GM18907 (cell line): ENCODE data around the gene PKNOX2.

Source experiments
- ATAC-seq: cut with Tn5 transposase; IDR thresholded peaks from one replicate; pipeline ENCODE4 v1.9.1; 2021; ENCODE audit warnings: mild to moderate bottlenecking, moderate library complexity; ENCODE audit not compliant: unreplicated experiment

Gene PKNOX2

DNA sequence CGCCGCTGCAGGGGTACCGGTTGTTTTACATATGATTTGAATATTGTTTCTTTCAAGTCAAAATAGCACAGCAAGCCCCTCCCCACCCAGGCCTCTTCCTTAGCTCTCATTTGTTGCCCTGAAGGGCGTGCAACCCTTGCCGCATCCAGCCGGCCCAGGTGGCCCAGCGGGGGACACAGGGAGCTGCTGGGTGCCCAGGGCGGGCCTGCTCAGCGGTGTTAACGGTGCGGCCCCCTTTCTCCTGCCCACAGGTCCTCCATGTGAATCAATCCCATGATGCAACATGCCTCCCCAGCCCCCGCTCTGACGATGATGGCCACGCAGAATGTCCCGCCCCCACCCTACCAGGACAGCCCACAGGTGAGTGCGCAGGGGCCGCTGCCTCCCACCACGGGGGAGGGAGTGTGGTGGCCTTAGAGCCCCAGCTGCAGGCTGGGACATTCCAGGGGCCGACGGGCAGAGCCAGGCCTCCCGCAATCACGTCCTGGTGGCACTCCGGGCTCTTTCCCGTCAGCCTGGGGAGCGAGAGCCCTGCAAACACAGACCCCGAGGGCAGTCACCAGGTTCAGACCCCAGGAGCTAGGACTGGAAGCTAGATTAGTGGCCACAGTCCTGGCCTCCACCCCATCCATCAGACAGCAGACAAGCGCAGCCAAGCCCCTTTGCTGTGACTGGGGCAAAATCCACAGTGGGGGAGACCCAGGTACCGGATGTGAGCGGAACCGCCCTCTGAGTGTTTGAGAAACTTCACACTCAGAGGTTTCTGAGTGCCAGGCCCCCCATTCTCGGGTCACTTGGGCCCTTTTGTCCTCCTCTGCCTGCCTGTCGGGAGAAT, 186.7 kb downstream of the PKNOX2 start:
- no peak for ATAC-seq

DNA sequence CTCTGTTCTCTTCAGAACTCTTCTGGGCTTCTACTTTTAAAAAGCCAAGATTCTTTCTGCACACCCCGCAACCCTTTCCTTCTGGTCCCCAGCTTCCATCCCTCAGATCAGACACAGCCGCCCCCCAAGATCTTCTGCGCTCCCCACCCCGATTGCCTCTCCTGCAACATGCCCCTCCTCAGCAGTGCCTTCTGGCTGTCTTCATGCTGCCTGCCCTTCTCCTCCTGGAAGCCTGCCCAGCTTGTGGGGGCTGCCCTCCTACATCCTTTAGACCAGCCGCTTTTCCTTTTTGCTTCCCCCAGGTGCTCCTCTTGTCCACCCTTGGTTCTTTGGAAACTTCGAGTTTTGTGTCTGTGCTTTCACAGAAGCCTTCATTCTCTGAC, 187.3 kb downstream of the PKNOX2 start:
- ATAC-seq, result no peak

DNA sequence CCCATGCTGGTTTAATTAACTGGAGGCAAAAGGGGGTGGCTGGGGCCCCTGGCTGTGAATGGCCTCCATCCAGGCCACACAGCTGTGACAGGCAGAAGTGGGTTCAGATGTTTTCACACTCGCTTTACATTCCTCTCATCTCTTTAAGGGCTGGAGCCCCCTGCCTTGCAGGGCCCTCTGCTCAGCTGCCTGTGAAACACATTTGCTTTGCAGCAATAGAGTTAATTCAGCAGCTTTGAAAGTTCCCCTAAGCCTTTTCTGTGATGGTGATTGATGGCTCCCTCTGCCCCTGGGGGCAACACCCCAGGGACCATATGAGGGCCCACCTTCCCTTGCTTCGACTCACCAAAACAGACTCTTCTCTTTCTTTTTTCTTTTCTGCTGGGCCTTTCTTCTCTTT, 192.2 kb downstream of the PKNOX2 start:
- no peak for ATAC-seq

DNA sequence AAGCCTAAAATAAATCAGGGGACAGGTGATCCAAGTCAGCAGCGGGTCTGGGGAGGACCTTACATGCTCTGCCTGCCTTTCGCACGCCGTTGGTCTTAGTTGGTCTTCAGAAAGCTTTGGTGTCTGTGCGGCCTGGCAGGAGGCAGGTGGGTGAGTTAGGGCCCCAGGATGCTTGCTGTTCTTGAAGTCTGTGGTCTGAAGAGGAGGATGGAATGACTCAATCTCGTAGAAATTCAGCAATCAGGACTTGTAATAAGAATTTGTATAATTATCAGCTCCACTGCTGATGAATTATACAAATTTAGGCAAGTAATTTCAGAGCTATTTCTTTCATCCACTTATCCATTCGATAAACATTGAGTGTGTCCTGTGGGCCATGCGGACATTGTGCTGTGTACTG, 193.0 kb downstream of the PKNOX2 start:
- ATAC-seq, result no peak

DNA sequence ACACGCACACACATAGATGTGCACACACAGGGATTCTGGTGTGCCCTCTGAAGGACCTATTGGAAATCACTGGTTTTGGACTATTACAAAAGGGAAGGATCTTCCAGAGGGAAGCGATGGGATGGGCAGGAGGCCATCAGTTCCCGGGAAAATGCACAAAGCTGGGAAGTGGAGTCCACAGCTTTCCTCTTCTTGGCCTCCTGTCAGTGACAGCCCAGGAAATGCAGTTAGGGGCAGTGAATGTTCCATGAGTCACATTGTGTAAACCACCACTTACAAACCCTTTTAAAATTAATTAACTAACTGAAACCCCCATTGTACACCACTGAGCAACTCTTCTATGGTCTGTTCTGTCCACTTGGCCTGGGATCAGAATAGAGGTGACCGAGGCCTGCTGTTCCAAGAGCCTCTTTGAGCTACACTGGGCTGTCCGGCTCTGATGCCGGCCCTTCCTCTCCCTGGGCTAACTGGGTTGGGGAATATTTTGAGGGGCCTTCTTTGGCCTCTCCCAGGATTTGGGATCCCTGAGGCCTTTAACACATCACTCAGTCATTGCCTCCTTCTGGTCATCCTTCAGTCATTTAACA, 193.8 kb downstream of the PKNOX2 start:
- no peak for ATAC-seq

DNA sequence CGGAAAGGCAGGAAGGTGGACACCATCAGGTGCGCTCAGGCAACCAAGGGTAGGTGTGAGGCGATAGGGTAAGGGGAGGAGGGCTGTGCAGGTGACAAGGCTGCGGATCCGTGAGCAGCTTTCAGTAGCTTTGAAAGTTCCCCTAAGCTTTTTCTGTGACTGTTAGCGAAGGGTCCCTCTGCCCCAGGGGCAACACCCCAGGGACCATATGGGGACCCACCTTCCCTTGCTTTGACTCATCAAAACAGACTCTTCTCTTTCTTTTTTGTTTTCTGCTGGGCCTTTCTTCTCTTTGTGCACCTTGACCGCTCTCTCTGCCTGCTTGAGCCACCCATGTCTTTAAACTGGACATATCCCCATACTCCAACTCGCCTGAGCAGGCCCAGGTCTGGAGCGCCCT, 194.6 kb downstream of the PKNOX2 start:
- ATAC-seq, result no peak

DNA sequence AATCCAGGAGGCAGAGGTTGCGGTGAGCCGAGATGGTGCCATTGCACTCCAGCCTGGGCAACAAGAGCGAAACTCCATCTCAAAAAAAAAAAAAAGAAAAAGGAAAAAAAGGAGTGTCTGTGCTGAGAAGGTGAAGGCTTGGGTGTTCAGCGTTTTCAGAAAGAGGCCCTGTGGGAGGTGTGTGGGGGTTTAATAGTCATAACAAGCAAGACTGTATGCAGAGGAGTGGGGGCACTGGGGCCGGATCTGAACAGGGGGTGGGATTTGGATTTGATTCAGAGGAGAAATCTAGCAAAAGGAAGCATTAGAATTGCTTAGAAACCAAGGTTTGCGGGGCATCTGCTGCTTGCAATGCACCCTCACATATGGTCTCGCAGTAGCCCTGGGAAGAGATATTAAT, 195.5 kb downstream of the PKNOX2 start:
- ATAC-seq, result no peak

DNA sequence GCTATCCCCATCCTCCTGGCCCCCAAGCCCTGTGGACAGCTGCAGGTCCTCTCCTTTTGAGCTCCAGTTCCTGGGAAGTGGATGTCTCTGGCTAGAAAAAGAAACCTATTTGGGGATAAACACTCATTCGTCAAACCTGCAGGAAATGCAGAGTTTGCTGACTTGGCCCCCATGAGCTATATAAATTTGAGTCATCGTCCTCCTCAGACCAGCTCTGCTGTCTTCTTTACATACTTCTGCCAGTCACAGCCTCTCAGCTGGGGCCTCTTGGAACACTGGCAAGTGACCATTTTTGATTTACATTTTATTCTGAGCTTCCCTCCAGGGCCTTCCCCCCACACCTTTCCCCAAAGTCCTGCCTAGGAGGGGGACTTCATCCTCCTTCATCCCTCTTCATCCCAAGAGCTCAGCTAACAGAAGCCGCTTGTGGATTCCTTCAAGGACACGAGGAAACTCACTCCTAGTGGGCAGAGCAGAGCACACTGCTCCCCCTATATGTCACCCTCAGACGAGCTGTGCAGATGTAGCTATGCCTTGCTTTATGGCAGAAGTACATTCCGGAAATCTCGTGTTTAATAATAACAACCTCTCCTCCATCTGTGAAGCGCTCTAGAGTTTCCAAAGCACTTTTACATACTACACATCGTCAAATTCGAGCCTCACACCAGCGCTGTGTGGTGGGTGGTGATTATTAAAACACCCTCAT, 199.7 kb downstream of the PKNOX2 start:
- ATAC-seq, result no peak

DNA sequence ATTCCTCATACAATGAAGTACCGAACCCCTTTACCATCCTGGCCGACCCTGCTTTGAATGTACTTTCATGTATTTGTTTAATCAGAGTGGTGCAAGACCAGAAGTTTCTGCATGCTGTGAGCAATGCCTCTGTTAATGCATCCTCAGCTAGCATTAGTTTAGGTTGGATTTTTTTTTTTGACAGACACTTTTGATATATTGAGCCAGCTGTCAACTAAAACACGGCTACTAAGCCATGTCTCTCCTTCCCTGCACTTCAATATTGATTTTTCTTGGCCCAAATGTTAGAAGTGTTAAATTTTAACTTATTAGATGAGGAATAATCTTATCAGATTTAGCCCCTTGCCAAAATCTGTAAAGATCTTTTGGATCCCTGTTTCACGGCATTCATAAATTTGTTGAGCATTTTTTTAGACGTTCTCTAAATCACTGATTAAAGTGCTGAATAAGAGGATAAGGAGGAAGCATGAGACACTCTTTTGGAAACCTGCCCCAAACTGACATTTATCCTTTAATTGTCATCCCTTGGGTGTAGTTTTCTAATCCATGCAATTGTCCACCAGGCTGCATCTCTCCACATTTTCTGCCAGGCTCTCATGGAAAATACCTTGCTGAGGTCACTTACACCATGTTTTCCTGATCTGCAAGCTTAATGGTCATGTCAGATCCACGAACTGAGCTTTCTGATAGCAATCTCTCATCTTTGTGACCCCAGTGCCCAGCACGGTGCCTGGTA, 200.8 kb downstream of the PKNOX2 start:
- ATAC-seq, result no peak

DNA sequence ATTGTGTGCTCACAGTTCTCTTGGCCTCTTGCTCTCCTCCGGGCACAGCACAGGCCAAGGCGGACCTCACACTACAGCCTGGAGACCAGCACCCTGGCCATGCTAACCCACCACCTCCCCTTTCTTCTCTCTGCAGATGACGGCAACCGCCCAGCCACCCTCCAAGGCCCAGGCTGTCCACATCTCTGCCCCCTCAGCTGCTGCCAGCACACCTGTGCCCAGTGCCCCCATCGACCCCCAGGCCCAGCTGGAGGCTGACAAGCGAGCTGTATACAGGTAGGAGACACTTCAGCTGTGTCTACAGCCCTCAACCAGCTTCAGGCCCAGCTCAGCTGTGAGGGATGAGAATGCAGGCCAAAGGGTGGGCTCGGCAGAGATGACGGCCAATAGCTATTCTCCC, 203.2 kb downstream of the PKNOX2 start:
- no peak for ATAC-seq

DNA sequence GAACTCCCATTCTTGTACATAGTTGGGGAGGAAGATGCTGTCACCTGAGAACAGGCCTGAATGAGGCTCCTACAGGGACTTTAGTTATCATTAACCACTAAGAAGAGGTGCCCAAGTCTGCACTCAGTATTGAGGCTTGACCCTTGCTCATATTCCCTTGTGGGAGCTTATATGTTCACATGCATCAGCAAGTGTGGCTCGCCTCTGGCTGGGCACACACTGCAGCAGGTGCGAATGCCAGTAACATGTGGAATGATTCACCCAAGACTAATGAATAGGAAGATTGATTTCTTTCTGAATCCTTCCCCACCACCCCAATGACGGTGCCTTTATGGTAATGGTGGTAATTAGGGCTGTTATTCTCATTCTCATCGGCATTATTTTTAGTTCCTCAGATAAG, 204.2 kb downstream of the PKNOX2 start:
- no peak for ATAC-seq

DNA sequence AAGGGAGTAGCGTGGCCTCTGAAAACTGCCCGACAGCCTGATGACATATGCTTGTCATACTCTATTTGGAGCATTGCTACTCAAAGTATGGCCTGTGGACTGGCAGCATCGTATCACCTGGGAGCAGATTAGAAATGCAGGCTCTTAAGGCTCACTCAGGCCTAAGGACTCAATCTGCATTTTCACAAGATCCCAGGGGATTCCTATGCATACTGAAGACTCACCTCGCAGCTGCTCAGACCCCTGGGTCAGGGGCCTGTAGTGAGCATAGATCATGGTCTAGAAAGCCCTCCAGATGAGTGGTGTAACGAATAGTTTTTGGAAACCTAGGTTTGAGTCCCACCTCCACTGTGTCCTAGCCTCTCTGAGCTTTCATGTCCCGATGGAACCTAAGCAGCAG, 205.3 kb downstream of the PKNOX2 start:
- no peak for ATAC-seq

DNA sequence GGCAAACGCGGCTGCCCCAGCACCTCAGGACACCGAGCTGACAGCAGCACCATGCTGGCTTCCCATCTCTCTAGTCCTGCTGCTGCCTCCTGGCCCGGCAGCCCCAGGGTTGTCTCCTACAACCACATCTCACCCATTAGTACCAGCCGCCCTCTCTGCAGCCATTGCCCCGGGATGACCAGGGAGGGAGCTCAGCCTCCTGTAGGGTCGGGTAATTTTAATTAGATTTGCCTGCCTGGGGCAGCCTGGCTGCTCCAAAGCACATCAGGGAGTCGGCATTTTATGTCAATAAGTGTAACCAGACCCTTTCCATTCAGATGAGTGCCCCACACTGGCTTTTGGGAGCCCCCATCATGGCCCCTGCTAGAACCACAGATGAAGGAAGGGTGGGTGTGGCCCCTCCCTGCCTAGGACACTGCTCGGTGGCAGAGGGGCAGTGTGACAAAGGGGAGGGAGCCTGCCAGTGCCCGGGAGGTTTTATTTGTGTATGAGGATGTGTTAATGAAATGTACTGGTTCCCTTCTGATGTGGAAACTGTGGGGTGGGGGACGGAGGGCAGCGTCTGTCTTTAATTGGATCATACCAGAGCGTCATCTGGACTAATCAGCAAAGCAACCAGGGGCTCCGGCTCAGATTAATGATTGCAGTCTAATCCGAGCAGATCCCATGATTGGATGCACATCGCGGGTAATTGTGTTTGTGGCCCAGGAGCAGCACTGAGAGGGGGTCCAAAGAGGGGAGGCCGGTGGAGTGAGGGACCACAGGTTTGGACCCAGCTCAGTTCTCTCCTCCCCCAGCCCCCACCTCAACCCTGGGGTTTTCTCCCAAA, 206.2 kb downstream of the PKNOX2 start:
- no peak for ATAC-seq

DNA sequence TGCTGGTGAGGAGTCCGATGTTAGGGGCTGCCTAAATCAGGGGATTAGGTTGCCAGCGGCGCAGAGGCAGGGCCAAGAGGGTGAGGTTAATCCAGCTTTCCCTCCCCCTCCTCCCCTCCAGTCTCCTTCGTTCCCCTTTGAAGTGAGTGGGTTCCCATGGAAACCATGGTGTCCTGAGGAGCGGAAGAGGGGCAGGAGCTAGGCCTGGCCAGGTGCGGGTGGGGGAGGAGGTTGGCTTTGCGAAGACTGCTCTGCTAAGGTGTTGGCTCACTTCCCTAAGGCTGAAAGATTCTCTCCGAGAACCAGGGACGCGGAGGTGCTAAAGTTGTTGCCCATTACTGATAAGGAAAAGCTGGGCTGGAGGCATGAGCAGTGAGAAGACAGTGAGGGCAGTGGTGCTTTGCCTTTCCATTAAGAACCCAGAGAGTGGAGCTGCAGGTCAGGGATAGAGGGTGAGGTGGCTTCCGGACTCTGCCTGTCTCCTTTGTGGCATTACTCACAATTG, 206.9 kb downstream of the PKNOX2 start:
- no peak for ATAC-seq

DNA sequence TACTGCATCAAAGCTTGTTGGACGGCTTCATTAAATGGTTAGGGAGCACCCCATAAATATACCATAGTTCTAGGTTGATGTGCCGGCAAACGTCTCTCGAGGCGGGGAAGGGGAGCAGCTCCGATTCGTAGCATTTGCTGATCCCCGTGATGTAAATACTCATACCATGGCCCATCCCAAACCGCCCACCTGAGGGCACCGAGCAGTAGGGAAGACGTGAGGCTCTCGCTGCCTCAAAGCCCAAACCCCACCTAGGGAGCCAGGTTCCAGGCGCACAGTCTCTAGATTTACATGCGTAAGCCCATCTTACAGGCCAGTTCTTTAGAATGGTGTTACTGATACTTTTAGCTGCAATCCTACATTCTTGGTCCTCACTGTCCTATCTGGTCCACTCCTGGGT, 207.5 kb downstream of the PKNOX2 start:
- no peak for ATAC-seq

DNA sequence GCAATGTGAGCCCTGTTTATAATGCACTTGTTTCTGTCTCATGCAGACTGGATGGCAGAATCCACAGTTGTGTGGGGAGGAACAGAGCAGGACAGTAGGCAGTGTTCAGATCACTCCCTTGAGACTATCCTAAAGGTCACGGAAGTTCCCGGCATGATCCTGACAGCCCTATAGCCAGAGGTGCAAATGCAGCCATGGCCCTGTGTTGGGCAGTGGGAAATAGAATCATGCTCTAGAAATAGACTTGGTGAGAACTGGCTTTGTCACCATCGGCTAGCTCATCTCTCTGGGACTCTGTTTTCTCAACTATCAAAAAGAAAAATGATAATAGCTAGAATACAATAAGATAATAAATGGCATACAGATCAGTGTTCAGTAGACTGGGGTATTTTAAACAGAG, 208.4 kb downstream of the PKNOX2 start:
- no peak for ATAC-seq

DNA sequence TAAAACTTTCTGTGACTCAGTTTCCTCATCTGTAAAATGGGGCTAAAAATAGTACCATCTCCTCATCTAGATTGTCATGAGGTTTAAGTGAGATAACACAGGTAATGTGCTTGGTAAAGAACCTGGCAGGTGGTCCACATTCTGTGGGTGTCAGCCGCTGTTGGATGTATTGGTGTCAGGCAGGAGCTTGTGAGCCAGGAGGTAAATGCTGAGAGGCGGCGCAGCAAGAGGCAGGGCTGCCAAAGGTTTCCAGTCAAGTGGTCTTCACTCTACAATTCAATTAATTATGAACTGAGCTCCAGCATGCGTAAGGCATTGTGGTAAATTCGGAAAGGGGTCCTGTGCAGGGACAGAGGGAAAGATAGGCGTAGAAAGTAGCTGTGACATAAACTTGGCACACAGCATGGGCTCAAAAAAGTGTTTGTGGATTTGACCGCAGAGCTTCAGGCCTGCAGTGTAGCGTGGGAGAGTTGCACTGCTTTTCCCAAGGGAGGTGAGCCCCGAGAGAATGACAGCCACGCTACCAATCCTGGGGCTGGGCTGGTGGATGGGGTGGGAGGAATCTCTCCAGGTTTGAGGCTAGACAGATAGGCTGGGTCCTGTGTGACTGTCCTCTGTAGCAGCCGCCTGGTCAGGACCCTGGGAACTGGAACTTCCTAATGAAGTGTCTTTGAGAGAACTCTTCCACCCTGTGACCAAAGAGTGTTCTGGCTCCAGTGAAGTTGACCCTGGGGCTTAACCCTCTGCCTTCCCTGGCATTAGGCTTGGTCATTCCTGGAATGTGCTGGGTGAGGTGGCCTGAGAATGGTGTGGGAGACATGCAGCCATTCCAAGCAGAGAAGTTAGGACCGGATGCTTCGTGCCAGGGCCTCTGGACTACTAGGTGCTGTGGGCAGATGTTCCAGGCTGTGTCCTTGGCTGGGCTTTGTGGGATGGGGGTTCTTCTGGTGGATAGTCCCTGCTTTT, 209.2 kb downstream of the PKNOX2 start:
- no peak for ATAC-seq

DNA sequence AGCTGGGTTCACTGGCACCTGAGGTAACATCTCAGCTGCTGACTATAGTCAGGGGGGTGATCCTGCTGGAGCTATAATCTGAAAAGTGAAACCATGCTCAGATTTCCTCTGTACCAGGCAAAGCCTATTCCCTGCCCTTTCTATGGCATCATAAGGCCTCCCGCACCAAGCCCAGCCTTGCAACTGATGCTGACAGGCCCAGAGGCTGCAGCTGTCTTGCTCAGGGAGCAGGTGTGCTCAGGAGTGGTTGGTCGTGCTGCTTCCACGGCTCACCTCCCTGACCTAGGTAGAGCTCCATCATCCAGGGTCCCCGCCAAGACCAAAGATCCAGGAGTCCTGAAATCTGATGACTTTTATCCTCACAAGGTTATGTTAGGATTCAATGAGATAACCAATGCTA, 209.8 kb downstream of the PKNOX2 start:
- no peak for ATAC-seq

DNA sequence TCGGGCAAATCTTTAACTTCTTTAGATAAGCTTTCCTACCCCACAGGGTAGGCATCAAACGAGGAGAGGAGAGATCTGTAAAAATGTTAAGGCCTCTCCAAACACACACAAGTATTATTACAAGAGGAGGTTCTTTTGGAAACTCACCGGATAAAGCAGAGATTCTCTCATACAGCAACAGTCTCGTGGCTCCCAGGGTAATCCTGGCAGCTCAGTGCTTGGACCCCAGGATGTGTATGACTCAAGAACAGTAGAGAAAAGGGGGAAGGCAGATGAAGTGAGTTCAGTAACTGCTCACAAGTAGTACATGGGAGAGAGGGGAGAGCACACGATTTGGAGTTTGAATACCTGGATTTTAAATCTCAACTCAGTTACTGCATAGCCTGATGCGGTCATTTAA, 210.6 kb downstream of the PKNOX2 start:
- no peak for ATAC-seq
